ENCODE data around the gene HIF3A.

GRCh38 chr19:46346821-46347571 lies 50.2 kb downstream of the HIF3A start, which contains the start of gene PPP5C:
- TF ChIP-seq SUZ12 (IDR thresholded peaks at IDR 0.05; ENCODE audit: extremely low read depth, insufficient read depth, insufficient read length), result no peak
- no peak for TF ChIP-seq YY1 (IDR thresholded peaks at IDR 0.05; ENCODE audit: insufficient read depth, insufficient read length)
- TF ChIP-seq ZNF274 (IDR thresholded peaks at IDR 0.05; ENCODE audit: low read depth, low read length), result no peak
